Activated CD4-positive, alpha-beta T cell treated with anti-CD3 and anti-CD28 coated beads for 36 hours (primary cell): ENCODE data around the gene UBN2. TPM values are rescaled to one million over a fixed set of nuclear protein-coding genes. Genes with fewer than 3 reads are reported as not detected.
"Not testable (repeated sequence)": the region's sequence is repeated elsewhere in the genome, so short reads cannot be mapped to it uniquely, and the experiment has no call there.

ENCODE experiments used
- ATAC-seq: fragments of 200-7000 bp; cut with Tn5 transposase; one replicate; pipeline ENCODE4 v1.10.0; 2021; ENCODE audit warnings: mild to moderate bottlenecking, moderate library complexity
- CTCF ChIA-PET: fragments of 350-600 bp; sonication (Branson Sonifier 250); formaldehyde crosslinking; loops from one replicate; lab custom pipeline; 2021; ENCODE audit warnings: antibody characterized with exemption; lab: Charles Lee
- POLR2A ChIA-PET: fragments of 350-600 bp; sonication (Branson Sonifier 250); formaldehyde crosslinking; loops from one replicate; lab custom pipeline; 2021; ENCODE audit warnings: antibody characterized with exemption, inconsistent platforms; lab: Charles Lee
- DNase-seq: peaks from one replicate; pipeline ENCODE4 v3.0.0-alpha.2; 2020
- H3K27ac Mint-ChIP-seq: one replicate; pipeline ENCODE4 v1.8.0; 2021; ENCODE audit warnings: mixed read lengths
- H3K27me3 Mint-ChIP-seq: one replicate; pipeline ENCODE4 v1.8.0; 2021; ENCODE audit warnings: mixed read lengths
- H3K36me3 Mint-ChIP-seq: one replicate; pipeline ENCODE4 v1.8.0; 2021; ENCODE audit warnings: low read depth, mixed read lengths
- H3K4me1 Mint-ChIP-seq: one replicate; pipeline ENCODE4 v1.8.0; 2021; ENCODE audit warnings: mixed read lengths
- H3K4me3 Mint-ChIP-seq: one replicate; pipeline ENCODE4 v1.8.0; 2021; ENCODE audit warnings: mild to moderate bottlenecking, moderate library complexity, mixed read lengths
- H3K9me3 Mint-ChIP-seq: one replicate; pipeline ENCODE4 v1.8.0; 2021; ENCODE audit warnings: low read depth, mixed read lengths
- intact Hi-C, 2 experiments: fragments of 100-400 bp; cut with DNase I in 1 of 2; cut with micrococcal nuclease in 1 of 2; formaldehyde crosslinking; loops; one replicate each; pipeline versions ENCODE4 v1.14.2 to v1.15.1; 2022 to 2024; cut with DNase I, micrococcal nuclease
- total RNA-seq, 2 experiments: library from RNA; stranded (reverse); gene quantifications; one replicate each; pipeline ENCODE4 v1.2.3, GENCODE V29; 2021

The UBN2 gene
- total RNA-seq, 2 experiments from 2014 or later: 8.3 to 11.8 TPM

- ChIA-PET CTCF (no interaction called here), POLR2A (no interaction called here)
- Mint-ChIP-seq H3K27me3 (peaks cover 9% of the 10 kb centered on the region), H3K4me1 (no peaks in the 10 kb centered on the region), H3K27ac (no peak overlapping the region), H3K4me3 (no peak overlapping the region), H3K36me3 (no peaks in the 10 kb centered on the region), H3K9me3 (peaks cover 6% of the 10 kb centered on the region)
- DNase-seq (no peak), ATAC-seq (no peak)
- intact Hi-C loops: no loop called here
These were observed 18.9 kb upstream of the UBN2 start for GRCh38 chr7:139212133-139212532.

GRCh38 chr7:139213489-139213888, 17.5 kb upstream of the UBN2 start:
- H3K4me1 Mint-ChIP-seq, CTCF ChIA-PET, H3K36me3 Mint-ChIP-seq, H3K27ac Mint-ChIP-seq, POLR2A ChIA-PET, H3K9me3 Mint-ChIP-seq, H3K27me3 Mint-ChIP-seq, ATAC-seq, DNase-seq, intact Hi-C loops, H3K4me3 Mint-ChIP-seq: not testable (repeated sequence)

- DNase-seq (no peak), ATAC-seq (no peak)
- Mint-ChIP-seq H3K9me3 (no peaks in the 10 kb centered on the region), H3K27me3 (peaks cover 3% of the 10 kb centered on the region), H3K4me1 (no peaks in the 10 kb centered on the region), H3K36me3 (no peaks in the 10 kb centered on the region), H3K4me3 (no peak overlapping the region), H3K27ac (no peak overlapping the region)
- ChIA-PET POLR2A (no interaction called here), CTCF (no interaction called here)
- intact Hi-C loops: no loop called here
These were observed 12.9 kb upstream of the UBN2 start for GRCh38 chr7:139218173-139218572.

GRCh38 chr7:139224219-139224618, 6.8 kb upstream of the UBN2 start:
- Mint-ChIP-seq H3K27ac (no peak overlapping the region), H3K4me3 (no peak overlapping the region), H3K27me3 (peaks cover 5% of the 10 kb centered on the region), H3K36me3 (no peaks in the 10 kb centered on the region), H3K4me1 (no peaks in the 10 kb centered on the region), H3K9me3 (no peaks in the 10 kb centered on the region)
- intact Hi-C loops: no loop called here
- ChIA-PET CTCF (no interaction called here), POLR2A (no interaction called here)
- no peak for ATAC-seq
- no peak for DNase-seq

- ATAC-seq, intact Hi-C loops, H3K9me3 Mint-ChIP-seq, CTCF ChIA-PET, H3K27me3 Mint-ChIP-seq, H3K36me3 Mint-ChIP-seq, H3K4me1 Mint-ChIP-seq, H3K4me3 Mint-ChIP-seq, POLR2A ChIA-PET, H3K27ac Mint-ChIP-seq, DNase-seq: not testable (repeated sequence)
These were observed 6.2 kb upstream of the UBN2 start for GRCh38 chr7:139224836-139225235.

GRCh38 chr7:139225286-139226157, 5.5 kb upstream of the UBN2 start:
- H3K4me1 Mint-ChIP-seq, ATAC-seq, H3K27ac Mint-ChIP-seq, DNase-seq, H3K4me3 Mint-ChIP-seq, H3K27me3 Mint-ChIP-seq, POLR2A ChIA-PET, intact Hi-C loops, CTCF ChIA-PET, H3K9me3 Mint-ChIP-seq, H3K36me3 Mint-ChIP-seq: not testable (repeated sequence)

GRCh38 chr7:139226158-139226515, 4.9 kb upstream of the UBN2 start:
- H3K4me3 Mint-ChIP-seq, intact Hi-C loops, POLR2A ChIA-PET, H3K27me3 Mint-ChIP-seq, H3K27ac Mint-ChIP-seq, CTCF ChIA-PET, ATAC-seq, DNase-seq, H3K36me3 Mint-ChIP-seq, H3K9me3 Mint-ChIP-seq, H3K4me1 Mint-ChIP-seq: not testable (repeated sequence)

GRCh38 chr7:139226988-139227488, 4.0 kb upstream of the UBN2 start:
- intact Hi-C loops, DNase-seq, H3K4me1 Mint-ChIP-seq, H3K36me3 Mint-ChIP-seq, ATAC-seq, H3K4me3 Mint-ChIP-seq, H3K27ac Mint-ChIP-seq, H3K9me3 Mint-ChIP-seq, H3K27me3 Mint-ChIP-seq, POLR2A ChIA-PET: not testable (repeated sequence)
- CTCF ChIA-PET: interaction anchor here (0.6 to 0.7 kb wide), 2 partner anchors 9 to 60 kb away, joined by 3 read pairs; no protein-coding TSS in a partner anchor

GRCh38 chr7:139230023-139230422, 1.0 kb upstream of the UBN2 start:
- POLR2A ChIA-PET: no interaction called here
- CTCF ChIA-PET: interaction anchor here (0.6 kb wide), 1 partner anchor 72 kb away, joined by 3 read pairs; no protein-coding TSS in a partner anchor
- Mint-ChIP-seq H3K27ac (no peak overlapping the region), H3K9me3 (no peaks in the 10 kb centered on the region), H3K27me3 (peaks cover 3% of the 10 kb centered on the region), H3K4me3 (peak overlapping the region; percentile 98), H3K4me1 (peaks cover 20% of the 10 kb centered on the region), H3K36me3 (peaks cover 5% of the 10 kb centered on the region)
- intact Hi-C loops: loop anchor here (2.0 to 5.0 kb wide), 7 partner anchors 111 to 768 kb away; partner anchors contain the start of genes ZC3HAV1 (in 2 of the 2), FMC1 (in 1 of the 2), TRIM24 (in 1 of the 2) and ZC3HAV1L (in 1 of the 2)
- DNase-seq (no peak), ATAC-seq (no peak)

- no peak for DNase-seq
- intact Hi-C loops: loop anchor here (2.0 to 5.0 kb wide), 7 partner anchors 110 to 768 kb away; partner anchors contain the start of genes ZC3HAV1 (in 2 of the 2), FMC1 (in 1 of the 2), TRIM24 (in 1 of the 2) and ZC3HAV1L (in 1 of the 2)
- ChIA-PET POLR2A (no interaction called here), CTCF (interaction anchor here (0.6 kb wide), 1 partner anchor 72 kb away, joined by 3 read pairs; no protein-coding TSS in a partner anchor)
- H3K4me1 Mint-ChIP-seq: peaks cover 20% of the 10 kb centered on the region
- peak overlapping the region; percentile 93 for H3K27ac Mint-ChIP-seq
- ATAC-seq: no peak
- H3K4me3 Mint-ChIP-seq: peak overlapping the region; percentile 98
- H3K27me3 Mint-ChIP-seq: peaks cover 3% of the 10 kb centered on the region
- H3K36me3 Mint-ChIP-seq: peaks cover 5% of the 10 kb centered on the region
- no peaks in the 10 kb centered on the region for H3K9me3 Mint-ChIP-seq
These were observed 608 bp upstream of the UBN2 start for GRCh38 chr7:139230484-139230773.

GRCh38 chr7:139231513-139232376, 708 bp downstream of the UBN2 start:
- H3K36me3 Mint-ChIP-seq: peaks cover 7% of the 10 kb centered on the region
- ChIA-PET CTCF (interaction anchor here (0.8 to 1.2 kb wide), 2 partner anchors 99 to 108 kb away, joined by 3 read pairs; no protein-coding TSS in a partner anchor), POLR2A (interaction anchor here (0.6 to 0.9 kb wide), 2 partner anchors 98 to 542 kb away, joined by 3 read pairs; a partner anchor contains a TSS)
- ATAC-seq: peak; percentile 5
- no peaks in the 10 kb centered on the region for H3K9me3 Mint-ChIP-seq
- peaks cover 3% of the 10 kb centered on the region for H3K27me3 Mint-ChIP-seq
- peak overlapping the region; percentile 76 for H3K27ac Mint-ChIP-seq
- peaks cover 23% of the 10 kb centered on the region for H3K4me1 Mint-ChIP-seq
- DNase-seq: peak; percentile 52
- H3K4me3 Mint-ChIP-seq: peak overlapping the region; percentile 98
- intact Hi-C loops: loop anchor here (1.0 to 5.0 kb wide), 10 partner anchors 98 to 769 kb away; partner anchors contain the start of genes FMC1 (in 2 of the 2), LUC7L2 (in 2 of the 2), ZC3HAV1 (in 2 of the 2) and TRIM24 (in 1 of the 2)
